PC-9 (cell line): ENCODE data around the gene GABRB1. TPM values are rescaled to one million over a fixed set of nuclear protein-coding genes. Genes with fewer than 3 reads are reported as not detected.

Experiments used
- BruUV-seq: library from RNA; stranded (reverse); fragments of 400-500 nt; replicated peaks from 2 replicates; lab custom pipeline; 2021; lab: Mats Ljungman, UMichigan
- CTCF ChIA-PET: fragments of 300-600 bp; sonication (Branson Sonifier 250); formaldehyde crosslinking; loops from one replicate; lab custom pipeline; 2022; ENCODE audit warnings: antibody characterized with exemption; lab: Charles Lee
- POLR2A ChIA-PET: fragments of 300-600 bp; sonication (Branson Sonifier 250); formaldehyde crosslinking; loops from one replicate; lab custom pipeline; 2022; ENCODE audit warnings: antibody characterized with exemption; ENCODE audit not compliant: unreplicated experiment; lab: Charles Lee
- DNase-seq, 2 experiments: peaks; one replicate each; pipeline versions ENCODE4 v3.0.0 to v3.0.0-alpha.2; 2015 to 2022; ENCODE audit warnings: mixed read lengths in 1 of 2
- H2AFZ ChIP-seq: fragments of 200-600 bp; sonication (generic); 2 replicates; pipeline ENCODE4 v1.8.1; 2017; ENCODE audit warnings: antibody characterized with exemption
- H3F3A ChIP-seq: fragments of 200-600 bp; sonication (generic); 2 replicates; pipeline ENCODE4 v1.8.1; 2017; ENCODE audit warnings: antibody characterized with exemption, mild to moderate bottlenecking, low read depth; ENCODE audit not compliant: insufficient read depth
- H3K27ac ChIP-seq: fragments of 200-600 bp; sonication (generic); 2 replicates; pipeline ENCODE4 v1.6.1; 2016; ENCODE audit warnings: mixed run types
- H3K27me3 ChIP-seq: fragments of 200-600 bp; sonication (generic); 2 replicates; pipeline ENCODE4 v1.6.1; 2016; ENCODE audit warnings: low read depth, mixed run types; ENCODE audit not compliant: insufficient read depth
- H3K36me3 ChIP-seq: fragments of 200-600 bp; sonication (generic); 2 replicates; pipeline ENCODE4 v1.6.1; 2016; ENCODE audit warnings: low read depth, mixed run types
- H3K4me1 ChIP-seq: fragments of 200-600 bp; sonication (generic); replicated peaks from 2 replicates; pipeline ENCODE4 v1.6.1; 2016; ENCODE audit warnings: mixed run types; ENCODE audit not compliant: insufficient read depth
- H3K4me2 ChIP-seq: fragments of 200-600 bp; sonication (generic); 2 replicates; pipeline ENCODE4 v1.6.1; 2017; ENCODE audit warnings: mixed run types
- H3K4me3 ChIP-seq: fragments of 200-600 bp; sonication (generic); 2 replicates; pipeline ENCODE4 v1.6.1; 2016; ENCODE audit warnings: mixed run types
- H3K79me2 ChIP-seq: fragments of 200-600 bp; sonication (generic); 2 replicates; pipeline ENCODE4 v1.6.1; 2017; ENCODE audit warnings: low read depth, mixed run types
- H3K9me2 ChIP-seq: fragments of 200-600 bp; sonication (generic); 2 replicates; pipeline ENCODE4 v1.8.1; 2017; ENCODE audit warnings: mild to moderate bottlenecking; ENCODE audit not compliant: insufficient read depth
- H3K9me3 ChIP-seq: fragments of 200-600 bp; sonication (generic); 2 replicates; pipeline ENCODE4 v1.8.1; 2016; ENCODE audit warnings: low read depth; ENCODE audit not compliant: insufficient read depth
- H4K20me1 ChIP-seq: fragments of 200-600 bp; sonication (generic); 2 replicates; pipeline ENCODE4 v1.8.1; 2017; ENCODE audit not compliant: insufficient read depth
- CTCF ChIP-seq: fragments of 200-600 bp; sonication (generic); conservative IDR thresholded peaks from 2 replicates; pipeline ENCODE4 v1.6.1; 2017; ENCODE audit warnings: mixed run types, antibody characterized with exemption, mild to moderate bottlenecking, moderate library complexity
- EZH2 ChIP-seq: fragments of 200-600 bp; sonication (generic); IDR thresholded peaks from 2 replicates; pipeline ENCODE4 v1.8.0; 2017; ENCODE audit warnings: antibody characterized with exemption, low read depth
- intact Hi-C: fragments of 100-400 bp; cut with micrococcal nuclease; formaldehyde crosslinking; loops from one replicate; pipeline ENCODE4 v1.10.0; 2022; ENCODE audit not compliant: unreplicated experiment
- total RNA-seq: library from RNA; stranded (reverse); gene quantifications from 2 replicates; pipeline ENCODE4 v1.2.3, GENCODE V29; 2021

GABRB1 gene
- total RNA-seq, 1 experiment from 2014 or later, result not detected

DNA sequence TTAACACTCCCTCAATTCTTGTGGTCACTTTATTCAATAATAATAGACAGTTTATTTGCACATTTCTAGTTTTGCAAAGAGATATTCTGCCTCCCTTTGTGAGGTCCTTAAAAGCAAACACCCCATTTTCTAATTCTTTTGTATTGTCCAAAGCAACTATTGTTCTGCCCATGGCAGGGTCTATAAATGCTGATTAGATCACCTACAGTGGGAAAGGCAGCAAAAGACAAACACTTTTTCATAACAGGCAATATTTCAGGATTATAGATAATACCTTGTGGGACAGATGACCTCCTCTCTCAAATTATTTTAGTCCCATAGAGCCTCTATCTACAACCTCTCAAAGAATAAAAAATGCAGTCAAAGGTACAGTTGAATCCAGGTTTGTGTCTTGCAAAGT is 403.6 kb downstream of the GABRB1 start:
- H2AFZ ChIP-seq, result no peak overlapping the region
- intact Hi-C loops, result no loop called here
- no peaks in the 10 kb centered on the region for H3K9me2 ChIP-seq
- no peaks in the 10 kb centered on the region for H4K20me1 ChIP-seq
- H3K4me2 ChIP-seq, result no peak overlapping the region
- TF ChIP-seq EZH2, result no peak
- no peak for TF ChIP-seq CTCF
- CTCF ChIA-PET, result no interaction called here
- POLR2A ChIA-PET, result no interaction called here
- DNase-seq, result no peak
- H3K9me3 ChIP-seq, result no peaks in the 10 kb centered on the region
- no peaks in the 10 kb centered on the region for H3K4me1 ChIP-seq
- no peaks in the 10 kb centered on the region for H3K27me3 ChIP-seq
- no TSS peak for BruUV-seq
- no peaks in the 10 kb centered on the region for H3F3A ChIP-seq
- H3K27ac ChIP-seq, result no peak overlapping the region
- H3K36me3 ChIP-seq, result no peaks in the 10 kb centered on the region
- H3K79me2 ChIP-seq, result no peaks in the 10 kb centered on the region
- H3K4me3 ChIP-seq, result no peak overlapping the region

DNA sequence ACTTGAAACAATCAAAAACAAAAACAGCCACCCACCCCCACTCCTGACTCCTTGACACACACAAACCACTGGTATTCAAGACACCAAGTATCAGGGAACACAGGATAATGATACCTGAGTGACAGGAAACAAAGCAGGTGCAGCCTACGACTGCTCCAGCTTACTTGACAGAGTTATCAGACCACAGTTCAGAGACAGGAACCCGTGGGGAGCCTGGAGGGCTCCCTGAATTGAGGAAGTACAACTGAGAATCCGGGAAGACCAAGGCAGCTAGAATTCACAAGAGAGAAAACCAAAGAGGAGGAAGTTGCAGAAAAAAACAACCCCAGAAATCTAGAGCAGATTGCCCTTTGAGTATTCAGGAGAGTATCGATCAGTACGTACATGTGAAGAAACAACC is 411.6 kb downstream of the GABRB1 start:
- no peak for TF ChIP-seq EZH2
- TF ChIP-seq CTCF, result no peak

GRCh38 chr4:47444031-47444430 is 412.7 kb downstream of the GABRB1 start:
- Histone ChIP-seq H3K4me2 (no peak overlapping the region), H3F3A (no peaks in the 10 kb centered on the region), H3K36me3 (no peaks in the 10 kb centered on the region), H3K27me3 (no peaks in the 10 kb centered on the region), H3K9me2 (peaks cover 6% of the 10 kb centered on the region; the same call in 1 of the 2 replicates), H2AFZ (no peak overlapping the region), H3K79me2 (no peaks in the 10 kb centered on the region), H3K9me3 (no peaks in the 10 kb centered on the region), H3K4me3 (no peak overlapping the region), H3K4me1 (no peaks in the 10 kb centered on the region), H3K27ac (no peak overlapping the region), H4K20me1 (no peaks in the 10 kb centered on the region)
- no peak for TF ChIP-seq EZH2
- TF ChIP-seq CTCF, result no peak
- no peak for DNase-seq
- ChIA-PET CTCF (no interaction called here), POLR2A (no interaction called here)
- intact Hi-C loops, result no loop called here
- no TSS peak for BruUV-seq

More for the DNA sequence above, 411.6 kb downstream of the GABRB1 start:
- POLR2A ChIA-PET, result no interaction called here
- H3K9me2 ChIP-seq, result peaks cover 6% of the 10 kb centered on the region; the same call in 1 of the 2 replicates
- no peak for DNase-seq
- H3K9me3 ChIP-seq, result no peaks in the 10 kb centered on the region
- no peak overlapping the region for H3K27ac ChIP-seq
- no peaks in the 10 kb centered on the region for H3K4me1 ChIP-seq
- H3F3A ChIP-seq, result no peaks in the 10 kb centered on the region
- H3K79me2 ChIP-seq, result no peaks in the 10 kb centered on the region
- no TSS peak for BruUV-seq
- CTCF ChIA-PET, result no interaction called here
- H3K27me3 ChIP-seq, result no peaks in the 10 kb centered on the region
- H3K4me2 ChIP-seq, result no peak overlapping the region
- no peak overlapping the region for H2AFZ ChIP-seq
- intact Hi-C loops, result no loop called here
- no peaks in the 10 kb centered on the region for H4K20me1 ChIP-seq
- H3K4me3 ChIP-seq, result no peak overlapping the region
- H3K36me3 ChIP-seq, result no peaks in the 10 kb centered on the region
